Measurements from ENCODE around the gene PACRG. TPM values are rescaled to one million over a fixed set of nuclear protein-coding genes. Genes with fewer than 3 reads are reported as not detected.

PACRG gene
- total and polyA plus RNA-seq, 2 of the 4 experiments (the other 2 are of a cell fraction) = not detected

GRCh38 chr6:163296835-163297519 is 569.2 kb downstream of the PACRG start:
- no peak overlapping the region for H3K4me2 ChIP-seq (ENCODE audit: low read depth, low read length)
- H2BK120ac ChIP-seq (ENCODE audit: low read depth, low read length) = no peak overlapping the region
- intact Hi-C loops (cut with micrococcal nuclease) (no loop called here), dilution Hi-C loops (cut with HindIII; ENCODE audit: low sequenced_read_pairs, unreplicated experiment) (no loop called here), in situ Hi-C loops (cut with MboI; ENCODE audit: low sequenced_read_pairs) (no loop called here)
- peaks cover 3% of the 10 kb centered on the region for H3K9me3 ChIP-seq (ENCODE audit: control insufficient read depth, insufficient read depth, low read length)
- CTCF ChIA-PET = no interaction called here
- H3K4ac ChIP-seq (ENCODE audit: low read depth, low read length) = no peak overlapping the region
- POLR2A ChIA-PET (ENCODE audit: unreplicated experiment) = no interaction called here
- H3K23ac ChIP-seq (ENCODE audit: low read depth, low read length) = no peak overlapping the region
- no peak overlapping the region for H3K4me3 ChIP-seq (ENCODE audit: insufficient read depth, low read depth, low read length)
- H4K20me1 ChIP-seq (ENCODE audit: insufficient read depth, low read length) = no peaks in the 10 kb centered on the region
- no peaks in the 10 kb centered on the region for H3K36me3 ChIP-seq (ENCODE audit: control insufficient read depth, insufficient read depth, low read length)
- H4K8ac ChIP-seq (ENCODE audit: low read depth in 2 of 2, low read length in 2 of 2) = no peak overlapping the region
- H3K9ac ChIP-seq (ENCODE audit: low read depth, low read length) = no peak overlapping the region
- no peak overlapping the region for H2AFZ ChIP-seq (replicated peaks; ENCODE audit: low read length, poor library complexity)
- BruUV-seq (replicated peaks) = no TSS peak
- H4K91ac ChIP-seq (ENCODE audit: insufficient read depth, low read depth, low read length) = no peak overlapping the region
- H3K18ac ChIP-seq (ENCODE audit: low read depth, low read length) = no peak overlapping the region
- H2BK5ac ChIP-seq (ENCODE audit: low read depth, low read length, poor library complexity, severe bottlenecking) = no peak overlapping the region
- no peaks in the 10 kb centered on the region for H3K79me1 ChIP-seq (ENCODE audit: low read depth in 1 of 2, low read length in 2 of 2)
- no peak overlapping the region for H2BK15ac ChIP-seq (ENCODE audit: low read depth, low read length)
- no peak overlapping the region for H2AK9ac ChIP-seq (replicated peaks; ENCODE audit: low read depth, low read length, poor library complexity)
- H3K27me3 ChIP-seq (ENCODE audit: control insufficient read depth, insufficient read depth, low read length) = no peaks in the 10 kb centered on the region
- TF ChIP-seq POLR2A (IDR thresholded peaks at IDR 0.05; ENCODE audit: low read depth, low read length) (no peak), ELK1 (IDR thresholded peaks at IDR 0.05; ENCODE audit: borderline replicate concordance, low read depth, low read length) (no peak), MAFK (IDR thresholded peaks at IDR 0.05; ENCODE audit: low read depth, low read length) (no peak), RCOR1 (IDR thresholded peaks at IDR 0.05; ENCODE audit: insufficient replicate concordance, low read length) (no peak), FOS (IDR thresholded peaks at IDR 0.05; ENCODE audit: low read depth, low read length) (no peak), BHLHE40 (IDR thresholded peaks at IDR 0.05; ENCODE audit: low read depth, low read length) (no peak), NFE2L2 (IDR thresholded peaks at IDR 0.05; ENCODE audit: low read depth, low read length) (no peak), SMC3 (IDR thresholded peaks at IDR 0.05; ENCODE audit: low read depth, low read length) (no peak)
- TF ChIP-seq, protein P1, sequence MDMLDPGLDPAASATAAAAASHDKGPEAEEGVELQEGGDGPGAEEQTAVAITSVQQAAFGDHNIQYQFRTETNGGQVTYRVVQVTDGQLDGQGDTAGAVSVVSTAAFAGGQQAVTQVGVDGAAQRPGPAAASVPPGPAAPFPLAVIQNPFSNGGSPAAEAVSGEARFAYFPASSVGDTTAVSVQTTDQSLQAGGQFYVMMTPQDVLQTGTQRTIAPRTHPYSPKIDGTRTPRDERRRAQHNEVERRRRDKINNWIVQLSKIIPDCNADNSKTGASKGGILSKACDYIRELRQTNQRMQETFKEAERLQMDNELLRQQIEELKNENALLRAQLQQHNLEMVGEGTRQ (IDR thresholded peaks at IDR 0.05; ENCODE audit: low read depth, low read length) = no peak
- no peak overlapping the region for H3K56ac ChIP-seq (ENCODE audit: extremely low read depth, insufficient read depth, low read length)
- no peak overlapping the region for H3K27ac ChIP-seq (ENCODE audit: insufficient read depth, low read length)
- H2AK5ac ChIP-seq (ENCODE audit: low read depth, low read length) = no peak overlapping the region
- no peak overlapping the region for H2BK20ac ChIP-seq (ENCODE audit: low read depth, low read length)
- no peak overlapping the region for H4K5ac ChIP-seq (ENCODE audit: low read depth, low read length)
- no peaks in the 10 kb centered on the region for H3K4me1 ChIP-seq (ENCODE audit: control insufficient read depth, insufficient read depth, low read length)
- no peaks in the 10 kb centered on the region for H3K9me1 ChIP-seq (ENCODE audit: insufficient read depth, low read length)
- no peak overlapping the region for H3K14ac ChIP-seq (replicated peaks; ENCODE audit: low read depth, low read length)
- DNase-seq = no peak
- WGBS, 2 experiments (ENCODE audit: extremely low coverage in 2 of 2, insufficient read length in 1 of 2) = no CpG with 5 or more reads among the region's 6 CpGs
- no peak for ATAC-seq (ENCODE audit: low read depth)
